ENCODE data around the gene THAP10.

GRCh38 chr15:70870051-70870450 is 22.2 kb downstream of the THAP10 start:
- TF ChIP-seq CTCF (IDR thresholded peaks at IDR 0.05; ENCODE audit: poor library complexity): no peak
- TF ChIP-seq EZH2 (IDR thresholded peaks at IDR 0.05; ENCODE audit: borderline replicate concordance): no peak
- TF ChIP-seq EZH2phosphoT487 (IDR thresholded peaks at IDR 0.05; ENCODE audit: low read depth, severe bottlenecking, unreplicated experiment): no peak
